Neural cell (in vitro differentiated cells): ENCODE measurements around the gene OSBPL1A. TPM values are rescaled to one million over a fixed set of nuclear protein-coding genes. Genes with fewer than 3 reads are reported as not detected.

ENCODE experiments used
- H2AFZ ChIP-seq: fragments of 200-600, 300-800 bp; sonication (generic), shearing (Covaris generic); 2 replicates; pipeline ENCODE4 v1.6.0; 2014; ENCODE audit warnings: low read depth, mild to moderate bottlenecking, antibody characterized with exemption, low read length, moderate library complexity
- H3F3A ChIP-seq: fragments of 200-600 bp; shearing (Covaris generic); 2 replicates; pipeline ENCODE4 v1.6.1; 2016; ENCODE audit warnings: mild to moderate bottlenecking, moderate library complexity, mixed read lengths, antibody characterized with exemption, low read length; ENCODE audit not compliant: insufficient read depth, poor library complexity, severe bottlenecking
- H3K27ac ChIP-seq: fragments of 200-600, 300-800 bp; sonication (generic), shearing (Covaris generic); 2 replicates; pipeline ENCODE4 v1.5.1; 2014; ENCODE audit warnings: mild to moderate bottlenecking, low read length, moderate library complexity
- H3K27me3 ChIP-seq: fragments of 300-800, 200-600 bp; sonication (generic), shearing (Covaris generic); 2 replicates; pipeline ENCODE4 v1.6.0; 2014; ENCODE audit warnings: mild to moderate bottlenecking, low read depth, low read length, moderate library complexity; ENCODE audit not compliant: insufficient read depth
- H3K36me3 ChIP-seq: fragments of 300-800, 200-600 bp; sonication (generic), shearing (Covaris generic); 2 replicates; pipeline ENCODE4 v1.5.1; 2014; ENCODE audit warnings: mild to moderate bottlenecking, antibody characterized with exemption, low read length, moderate library complexity; ENCODE audit not compliant: insufficient read depth
- H3K4me2 ChIP-seq: fragments of 300-800, 200-600 bp; sonication (generic), shearing (Covaris generic); 2 replicates; pipeline ENCODE4 v1.6.0; 2014; ENCODE audit warnings: mild to moderate bottlenecking, low read length
- H3K4me3 ChIP-seq: fragments of 300-800, 200-600 bp; sonication (generic), shearing (Covaris generic); 2 replicates; pipeline ENCODE4 v1.5.1; 2014; ENCODE audit warnings: mild to moderate bottlenecking, low read length, moderate library complexity
- H3K79me2 ChIP-seq: fragments of 200-600 bp; shearing (Covaris generic); replicated peaks from 2 replicates; pipeline ENCODE4 v1.6.0; 2014; ENCODE audit warnings: mild to moderate bottlenecking, low read length, moderate library complexity; ENCODE audit not compliant: insufficient read depth
- H3K9ac ChIP-seq: fragments of 300-800, 200-600 bp; sonication (generic), shearing (Covaris generic); 2 replicates; pipeline ENCODE4 v1.6.1; 2016; ENCODE audit warnings: mild to moderate bottlenecking, low read length, mixed read lengths
- H3K9me2 ChIP-seq: fragments of 200-600 bp; shearing (Covaris generic); 2 replicates; pipeline ENCODE4 v1.6.1; 2016; ENCODE audit warnings: mild to moderate bottlenecking, low read length, mixed read lengths; ENCODE audit not compliant: insufficient read depth
- H3K9me3 ChIP-seq: fragments of 200-600, 300-800 bp; sonication (generic), shearing (Covaris generic); 2 replicates; pipeline ENCODE4 v1.6.1; 2016; ENCODE audit warnings: mild to moderate bottlenecking, mixed run types, low read length, moderate library complexity, mixed read lengths
- H4K20me1 ChIP-seq: fragments of 200-600 bp; shearing (Covaris generic); 2 replicates; pipeline ENCODE4 v1.6.1; 2016; ENCODE audit warnings: mild to moderate bottlenecking, mixed run types; ENCODE audit not compliant: insufficient read depth
- CTCF ChIP-seq: fragments of 450-650 bp; IDR thresholded peaks from 2 replicates; pipeline ENCODE4 v1.5.1; 2014; ENCODE audit warnings: antibody characterized with exemption, mild to moderate bottlenecking, moderate library complexity; ENCODE audit not compliant: poor library complexity, severe bottlenecking
- EP300 ChIP-seq: fragments of 450-650 bp; conservative IDR thresholded peaks from 2 replicates; pipeline ENCODE4 v1.6.1; 2014; ENCODE audit warnings: antibody characterized with exemption, mild to moderate bottlenecking, moderate library complexity; ENCODE audit not compliant: poor library complexity, severe bottlenecking
- EZH2 ChIP-seq: fragments of 200-600, 300-800 bp; shearing (Covaris generic), sonication (generic); IDR thresholded peaks from 2 replicates; pipeline ENCODE4 v1.6.1; 2014; ENCODE audit warnings: antibody characterized with exemption, low read length, borderline replicate concordance, mild to moderate bottlenecking; ENCODE audit not compliant: insufficient read depth, poor library complexity, severe bottlenecking
- MXI1 ChIP-seq: fragments of 450-650 bp; conservative IDR thresholded peaks from 2 replicates; pipeline ENCODE4 v1.6.1; 2014; ENCODE audit warnings: antibody characterized with exemption, mild to moderate bottlenecking; ENCODE audit not compliant: poor library complexity, severe bottlenecking
- POLR2AphosphoS5 ChIP-seq: IDR thresholded peaks from 2 replicates; pipeline ENCODE4 v1.6.1; 2012
- RAD21 ChIP-seq: fragments of 450-650 bp; conservative IDR thresholded peaks from 2 replicates; pipeline ENCODE4 v1.6.1; 2014; ENCODE audit warnings: antibody characterized with exemption, mild to moderate bottlenecking, moderate library complexity
- REST ChIP-seq: IDR thresholded peaks from 2 replicates; pipeline ENCODE4 v1.6.1; 2012; ENCODE audit warnings: borderline replicate concordance
- SMC3 ChIP-seq: fragments of 450-650 bp; conservative IDR thresholded peaks from 2 replicates; pipeline ENCODE4 v1.6.1; 2014; ENCODE audit warnings: antibody characterized with exemption, mild to moderate bottlenecking, moderate library complexity; ENCODE audit not compliant: poor library complexity
- TAF1 ChIP-seq: IDR thresholded peaks from 2 replicates; pipeline ENCODE4 v1.6.1; 2012; ENCODE audit warnings: low read depth
- polyA plus RNA-seq: library from polyadenylated mRNA; depleted of rRNA; stranded (reverse); fragments of >200 nt; gene quantifications from 2 replicates; pipeline ENCODE4 v1.2.3, GENCODE V29; 2014

The OSBPL1A gene
- polyA plus RNA-seq, 1 donor from 2014 or later: 24.9 TPM

GRCh38 chr18:24270358-24270936 is 127.2 kb downstream of the OSBPL1A start:
- peak overlapping the region; percentile 96 for H3K4me3 ChIP-seq
- no peak overlapping the region for H2AFZ ChIP-seq
- TF ChIP-seq SMC3 (no peak), EP300 (no peak), REST (no peak), MXI1 (no peak), TAF1 (no peak), CTCF (no peak), POLR2AphosphoS5 (no peak), RAD21 (no peak), EZH2 (no peak)
- peak overlapping the region; percentile 66 for H3K9ac ChIP-seq
- H3K79me2 ChIP-seq: peaks cover 13% of the 10 kb centered on the region
- H4K20me1 ChIP-seq: no peaks in the 10 kb centered on the region
- H3F3A ChIP-seq: no peaks in the 10 kb centered on the region
- no peaks in the 10 kb centered on the region for H3K27me3 ChIP-seq
- peak overlapping the region; percentile 58 for H3K4me2 ChIP-seq
- H3K36me3 ChIP-seq: no peaks in the 10 kb centered on the region
- no peaks in the 10 kb centered on the region for H3K9me2 ChIP-seq
- H3K27ac ChIP-seq: no peak overlapping the region
- H3K9me3 ChIP-seq: no peaks in the 10 kb centered on the region

GRCh38 chr18:24268784-24269550 is 128.7 kb downstream of the OSBPL1A start:
- Histone ChIP-seq H3K27me3 (no peaks in the 10 kb centered on the region), H3K27ac (no peak overlapping the region), H2AFZ (no peak overlapping the region), H3K9me3 (no peaks in the 10 kb centered on the region), H3K4me3 (no peak overlapping the region), H4K20me1 (no peaks in the 10 kb centered on the region), H3K9me2 (no peaks in the 10 kb centered on the region), H3K79me2 (peaks cover 13% of the 10 kb centered on the region), H3K36me3 (no peaks in the 10 kb centered on the region), H3K4me2 (no peak overlapping the region), H3F3A (no peaks in the 10 kb centered on the region), H3K9ac (no peak overlapping the region)
- no peak for TF ChIP-seq MXI1
- TF ChIP-seq EP300: no peak
- TF ChIP-seq REST: no peak
- no peak for TF ChIP-seq EZH2
- no peak for TF ChIP-seq SMC3
- TF ChIP-seq CTCF: no peak
- no peak for TF ChIP-seq POLR2AphosphoS5
- no peak for TF ChIP-seq RAD21
